ENCODE results near the gene SMAD6.

Gene SMAD6

GRCh38 chr15:66758844-66759243 is 56.8 kb downstream of the SMAD6 start:
- ChIA-PET POLR2A (interaction anchor here (0.6 kb wide), 1 partner anchor 95 kb away, joined by 3 read pairs; no protein-coding TSS in a partner anchor), CTCF (interaction anchor here (0.5 to 1.6 kb wide), 4 partner anchors 13 to 92 kb away, joined by 3 to 8 read pairs (median 4); no protein-coding TSS in a partner anchor)
- Histone ChIP-seq H3K27ac (ENCODE audit: extremely low read depth, low read depth, low read length) (no peak overlapping the region), H3K4me1 (ENCODE audit: control insufficient read depth, insufficient read depth, low read length) (peaks cover 13% of the 10 kb centered on the region), H3K4me3 (ENCODE audit: low read depth, low read length) (no peak overlapping the region), H3K36me3 (ENCODE audit: control insufficient read depth in 2 of 2, insufficient read depth in 1 of 2, low read length in 2 of 2) (peaks cover 0 to 56% of the 10 kb centered on the region in 2 experiments; a peak in 1 of 3 replicates), H3K9me3 (ENCODE audit: control insufficient read depth, insufficient read depth, low read depth, low read length) (no peaks in the 10 kb centered on the region)
- no peak for TF ChIP-seq ELK4 (IDR thresholded peaks at IDR 0.05; ENCODE audit: borderline replicate concordance, low read depth, low read length)

GRCh38 chr15:66760097-66760967 is 58.3 kb downstream of the SMAD6 start:
- Histone ChIP-seq H3K27ac (ENCODE audit: extremely low read depth, low read depth, low read length) (no peak overlapping the region), H3K36me3 (ENCODE audit: control insufficient read depth in 2 of 2, insufficient read depth in 1 of 2, low read length in 2 of 2) (peaks cover 0 to 48% of the 10 kb centered on the region in 2 experiments; a peak in 1 of 3 replicates), H3K4me1 (ENCODE audit: control insufficient read depth, insufficient read depth, low read length) (peaks cover 18% of the 10 kb centered on the region), H3K4me3 (ENCODE audit: low read depth, low read length) (no peak overlapping the region), H3K9me3 (ENCODE audit: control insufficient read depth, insufficient read depth, low read depth, low read length) (no peaks in the 10 kb centered on the region)
- CTCF ChIA-PET: interaction anchor here (1.1 to 2.7 kb wide), 4 partner anchors 9 to 92 kb away, joined by 4 to 8 read pairs (median 6); no protein-coding TSS in a partner anchor
- POLR2A ChIA-PET: no interaction called here
- TF ChIP-seq ZNF324 (tag by site-specific recombination; IDR thresholded peaks at IDR 0.05): no peak
- peak; percentile 65; the same call in 1 of the 2 replicates for TF ChIP-seq ZNF768 (tag by site-specific recombination; IDR thresholded peaks at IDR 0.05)
- peak; percentile 45 for TF ChIP-seq PRDM10 (tag by site-specific recombination; IDR thresholded peaks at IDR 0.05)
- TF ChIP-seq ZNF23 (tag by site-specific recombination; IDR thresholded peaks at IDR 0.05; ENCODE audit: borderline replicate concordance): no peak

GRCh38 chr15:66760968-66761725 is 59.1 kb downstream of the SMAD6 start:
- ChIA-PET CTCF (interaction anchor here (0.6 to 2.7 kb wide), 4 partner anchors 8 to 91 kb away, joined by 3 to 7 read pairs (median 5); no protein-coding TSS in a partner anchor), POLR2A (no interaction called here)
- TF ChIP-seq ZXDB (tag by site-specific recombination; IDR thresholded peaks at IDR 0.05) (no peak), ZBTB20 (tag by site-specific recombination; IDR thresholded peaks at IDR 0.05) (peak; percentile 73), ZNF223 (tag by site-specific recombination; IDR thresholded peaks at IDR 0.05) (0 out of 2 replicates have a peak, but pooled peaks have one; percentile 45), SP3 (tag by site-specific recombination; IDR thresholded peaks at IDR 0.05) (no peak)
- Histone ChIP-seq H3K27ac (ENCODE audit: extremely low read depth, low read depth, low read length) (no peak overlapping the region), H3K9me3 (ENCODE audit: control insufficient read depth, insufficient read depth, low read depth, low read length) (no peaks in the 10 kb centered on the region), H3K4me1 (ENCODE audit: control insufficient read depth, insufficient read depth, low read length) (peaks cover 25% of the 10 kb centered on the region), H3K36me3 (ENCODE audit: control insufficient read depth in 2 of 2, insufficient read depth in 1 of 2, low read length in 2 of 2) (peaks cover 0 to 43% of the 10 kb centered on the region in 2 experiments; a peak in 1 of 3 replicates), H3K4me3 (ENCODE audit: low read depth, low read length) (no peak overlapping the region)
